Hepatocyte (in vitro differentiated cells): ENCODE data around the gene PDIA6. TPM values are rescaled to one million over a fixed set of nuclear protein-coding genes. Genes with fewer than 3 reads are reported as not detected.

Experiments
- DNase-seq: peaks from one replicate; pipeline ENCODE4 v3.0.0-alpha.2; 2016; ENCODE audit warnings: low spot score
- H2AFZ ChIP-seq: fragments of 200-600 bp; sonication (generic); 2 replicates; pipeline ENCODE4 v1.6.0; 2016; ENCODE audit warnings: antibody characterized with exemption, mild to moderate bottlenecking
- H3K27ac ChIP-seq: fragments of 200-600 bp; sonication (generic); 2 replicates; pipeline ENCODE4 v1.5.1; 2016; ENCODE audit warnings: mild to moderate bottlenecking
- H3K27me3 ChIP-seq: fragments of 200-600 bp; sonication (generic); 2 replicates; pipeline ENCODE4 v1.6.1; 2016
- H3K36me3 ChIP-seq: fragments of 200-600 bp; sonication (generic); replicated peaks from 2 replicates; pipeline ENCODE4 v1.5.1; 2016; ENCODE audit warnings: low read depth; ENCODE audit not compliant: insufficient read depth
- H3K4me1 ChIP-seq: fragments of 200-600 bp; sonication (generic); 2 replicates; pipeline ENCODE4 v1.5.1; 2016; ENCODE audit warnings: mild to moderate bottlenecking, moderate library complexity; ENCODE audit not compliant: insufficient read depth
- H3K4me2 ChIP-seq: fragments of 200-600 bp; sonication (generic); 2 replicates; pipeline ENCODE4 v1.6.0; 2016
- H3K4me3 ChIP-seq: fragments of 200-600 bp; sonication (generic); 2 replicates; pipeline ENCODE4 v1.5.1; 2016; ENCODE audit warnings: mild to moderate bottlenecking
- H3K79me2 ChIP-seq: fragments of 200-600 bp; sonication (generic); 2 replicates; pipeline ENCODE4 v1.6.0; 2017; ENCODE audit warnings: mild to moderate bottlenecking
- H3K9me2 ChIP-seq: fragments of 200-600 bp; sonication (generic); replicated peaks from 2 replicates; pipeline ENCODE4 v1.6.0; 2017; ENCODE audit warnings: mild to moderate bottlenecking; ENCODE audit not compliant: insufficient read depth
- H3K9me3 ChIP-seq: fragments of 200-600 bp; sonication (generic); 2 replicates; pipeline ENCODE4 v1.5.1; 2016; ENCODE audit warnings: low read depth, mild to moderate bottlenecking
- H4K20me1 ChIP-seq: fragments of 200-600 bp; sonication (generic); 2 replicates; pipeline ENCODE4 v1.6.0; 2016; ENCODE audit warnings: mild to moderate bottlenecking; ENCODE audit not compliant: insufficient read depth, poor library complexity, severe bottlenecking
- CTCF ChIP-seq: fragments of 200-600 bp; sonication (generic); IDR thresholded peaks from 2 replicates; pipeline ENCODE4 v1.5.1; 2016; ENCODE audit warnings: antibody characterized with exemption, mild to moderate bottlenecking; ENCODE audit not compliant: poor library complexity
- EZH2 ChIP-seq: fragments of 200-600 bp; sonication (generic); IDR thresholded peaks from 2 replicates; pipeline ENCODE4 v1.6.1; 2016; ENCODE audit warnings: antibody characterized with exemption, mild to moderate bottlenecking, borderline replicate concordance
- EZH2phosphoT487 ChIP-seq: fragments of 200-600 bp; sonication (generic); IDR thresholded peaks from one replicate; pipeline ENCODE4 v1.6.1; 2018; ENCODE audit warnings: antibody characterized with exemption, mild to moderate bottlenecking, low read depth, moderate library complexity; ENCODE audit not compliant: unreplicated experiment, severe bottlenecking
- WGBS: methylation state at CpG from one replicate; pipeline ENCODE4 v1.1.6; 2016; ENCODE audit warnings: low lambda C conversion rate; ENCODE audit errors: missing lambda C conversion rate; 5-methylcytosine and 5-hydroxymethylcytosine counted together
- polyA plus RNA-seq: library from polyadenylated mRNA; unstranded; fragments of >200 nt; fragmentation: Nextera tagmentation; extraction: Ambion mirVana; gene quantifications from 2 replicates; pipeline ENCODE4 v1.2.1, GENCODE V29; 2016
- total RNA-seq: library from RNA; depleted of rRNA; stranded (reverse); fragments of >200 nt; gene quantifications from 2 replicates; pipeline ENCODE4 v1.2.3, GENCODE V29; 2014

Gene PDIA6
- total RNA-seq (507 and 515 TPM in 2 replicates), polyA plus RNA-seq (715 and 766 TPM in 2 replicates)

- Histone ChIP-seq H4K20me1 (peaks cover 42% of the 10 kb centered on the region), H3K27ac (peak within 1 kb of the TSS; percentile 96), H3K4me1 (peaks cover 15% of the 10 kb centered on the region), H3K9me3 (no peaks in the 10 kb centered on the region), H3K36me3 (no peaks in the 10 kb centered on the region), H3K79me2 (peaks cover 48% of the 10 kb centered on the region), H2AFZ (peak within 1 kb of the TSS; percentile 92), H3K4me2 (peak within 1 kb of the TSS; percentile 94), H3K4me3 (peak within 1 kb of the TSS; percentile 93), H3K9me2 (no peaks in the 10 kb centered on the region), H3K27me3 (no peaks in the 10 kb centered on the region)
- no peak for TF ChIP-seq CTCF
- TF ChIP-seq EZH2phosphoT487 = no peak
- no peak for TF ChIP-seq EZH2
- DNase-seq = peak; percentile 98
- 1% methylated on average over 51 of the region's 98 CpGs for WGBS
Observed at GRCh38 chr2:10812362-10813162, at the start of gene PDIA6. Gene PDIA6, minus strand, starts transcription at chr2:10812785. Its CDS starts 89 bp downstream, at chr2:10812696.

GRCh38 chr2:10862330-10862729, 49.7 kb upstream of the PDIA6 start:
- Histone ChIP-seq H3K27me3 (peaks cover 3% of the 10 kb centered on the region), H3K36me3 (no peaks in the 10 kb centered on the region), H4K20me1 (no peaks in the 10 kb centered on the region), H2AFZ (no peak overlapping the region), H3K4me2 (no peak overlapping the region), H3K9me2 (no peaks in the 10 kb centered on the region), H3K27ac (no peak overlapping the region), H3K4me1 (no peaks in the 10 kb centered on the region), H3K9me3 (no peaks in the 10 kb centered on the region), H3K79me2 (no peaks in the 10 kb centered on the region), H3K4me3 (no peak overlapping the region)
- DNase-seq = no peak
- 89% methylated on average over 10 of the region's 10 CpGs for WGBS
- TF ChIP-seq EZH2phosphoT487 = no peak
- no peak for TF ChIP-seq CTCF
- TF ChIP-seq EZH2 = no peak

- no peaks in the 10 kb centered on the region for H3K79me2 ChIP-seq
- H3K4me2 ChIP-seq = no peak overlapping the region
- no peaks in the 10 kb centered on the region for H3K36me3 ChIP-seq
- H2AFZ ChIP-seq = no peak overlapping the region
- TF ChIP-seq EZH2 = no peak
- no peak for TF ChIP-seq EZH2phosphoT487
- TF ChIP-seq CTCF = no peak
- no peaks in the 10 kb centered on the region for H3K4me1 ChIP-seq
- no peaks in the 10 kb centered on the region for H3K9me3 ChIP-seq
- H3K27ac ChIP-seq = no peak overlapping the region
- WGBS = 94% methylated on average over 5 of the region's 5 CpGs
- H3K9me2 ChIP-seq = no peaks in the 10 kb centered on the region
- no peak for DNase-seq
- no peaks in the 10 kb centered on the region for H4K20me1 ChIP-seq
- H3K27me3 ChIP-seq = peaks cover 3% of the 10 kb centered on the region
- H3K4me3 ChIP-seq = no peak overlapping the region
Observed at GRCh38 chr2:10861765-10862164, 49.2 kb upstream of the PDIA6 start.
